HG02610 (cell line): Measurements from ENCODE around the gene SNAPIN.

ENCODE experiments used
- ATAC-seq: cut with Tn5 transposase; IDR thresholded peaks from one replicate; pipeline ENCODE4 v1.9.1; 2021; ENCODE audit warnings: mild to moderate bottlenecking, moderate library complexity; ENCODE audit not compliant: unreplicated experiment

SNAPIN gene

GRCh38 chr1:153705484-153705883 lies 47.0 kb downstream of the SNAPIN start:
- ATAC-seq = no peak

- no peak for ATAC-seq
These were observed 52.5 kb downstream of the SNAPIN start for GRCh38 chr1:153711026-153711425.
